ENCODE results near the gene RECQL5.

GRCh38 chr17:75703591-75703990 is 36.6 kb upstream of the RECQL5 start:
- TF ChIP-seq CTCF (IDR thresholded peaks at IDR 0.05) = no peak
- no peak for TF ChIP-seq EZH2 (IDR thresholded peaks at IDR 0.05; ENCODE audit: borderline replicate concordance, insufficient read depth, low read depth, low read length, poor library complexity, severe bottlenecking)
